HepG2 (cell line): Measurements from ENCODE around the gene TMEM229B. TPM values are rescaled to one million over a fixed set of nuclear protein-coding genes. Genes with fewer than 3 reads are reported as not detected.

Experiments
- ATAC-seq: fragments of 200-7000 bp; cut with Tn5 transposase; 3 replicates; pipeline ENCODE4 v1.9.1; 2020; ENCODE audit warnings: mild to moderate bottlenecking, moderate library complexity
- BruUV-seq: library from RNA; stranded (reverse); fragments of 400-500 nt; replicated peaks from 2 replicates; lab custom pipeline; 2021; lab: Mats Ljungman, UMichigan
- CTCF ChIA-PET: fragments of 300-600 bp; formaldehyde crosslinking; extraction: SDS; loops from one replicate; lab custom pipeline; 2021; ENCODE audit warnings: low total read pairs, inconsistent platforms, low intra/inter-chr PET ratio; lab: Yijun Ruan, JAX
- POLR2A ChIA-PET: fragments of 350-600 bp; sonication (Branson Sonifier 250); formaldehyde crosslinking; loops from one replicate; lab custom pipeline; 2020; ENCODE audit warnings: antibody characterized with exemption, inconsistent platforms; lab: Yijun Ruan, JAX
- DNase-seq: peaks from one replicate; pipeline ENCODE4 v3.0.0-alpha.2; 2015; ENCODE audit warnings: low spot score
- FAIRE-seq: peaks from 3 replicates; lab custom pipeline; 2011; peaks lifted over from hg19 to GRCh38; lab: Jason Lieb, UNC
- H2AFZ ChIP-seq: one replicate; pipeline ENCODE4 v1.6.1; 2011; ENCODE audit warnings: low read length, inconsistent platforms
- H3K27ac ChIP-seq: fragments of 300-600 bp; 3 replicates; pipeline ENCODE4 v1.8.0; 2011; ENCODE audit warnings: mixed run types, mild to moderate bottlenecking, mixed read lengths, low read length, inconsistent platforms; ENCODE audit not compliant: insufficient read depth; ENCODE audit errors: extremely low read length
- H3K27me3 ChIP-seq, 2 experiments: fragments of 200-600 bp in 1 of 2; 2 replicates in 1 of 2; 3 replicates in 1 of 2; pipeline versions ENCODE4 v1.6.0 to v1.8.0; 2011; ENCODE audit warnings: low read length in 2 of 2, mild to moderate bottlenecking in 2 of 2, moderate library complexity in 2 of 2, inconsistent platforms in 1 of 2; ENCODE audit not compliant: insufficient read depth in 2 of 2, control insufficient read depth in 1 of 2
- H3K36me3 ChIP-seq, 2 experiments: fragments of 200-600 bp in 1 of 2; replicated peaks in 1 of 2; 2 replicates in 1 of 2; 3 replicates in 1 of 2; pipeline versions ENCODE4 v1.5.1 to v1.8.0; 2011; ENCODE audit warnings: low read length in 2 of 2, inconsistent platforms in 1 of 2; ENCODE audit not compliant: insufficient read depth in 2 of 2, control insufficient read depth in 1 of 2
- H3K4me1 ChIP-seq: 2 replicates; pipeline ENCODE4 v1.5.1; 2012; ENCODE audit warnings: low read length, inconsistent platforms; ENCODE audit not compliant: insufficient read depth
- H3K4me2 ChIP-seq: 2 replicates; pipeline ENCODE4 v1.6.0; 2011; ENCODE audit warnings: low read depth, low read length, inconsistent platforms
- H3K4me3 ChIP-seq, 3 experiments: fragments of 200-600 bp in 1 of 3; sonication (generic), shearing (Covaris generic) in 1 of 3; replicated peaks in 1 of 3; 2 replicates each; pipeline ENCODE4 v1.5.1; 2011 to 2016; ENCODE audit warnings: low read length in 3 of 3, inconsistent platforms in 2 of 3, low read depth in 2 of 3, mild to moderate bottlenecking in 2 of 3, control low read depth in 1 of 3, mixed read lengths in 1 of 3; ENCODE audit not compliant: insufficient read depth in 1 of 3
- H3K79me2 ChIP-seq: one replicate; pipeline ENCODE4 v1.6.1; 2011; ENCODE audit warnings: low read length, inconsistent platforms; ENCODE audit not compliant: insufficient read depth
- H3K9ac ChIP-seq: 2 replicates; pipeline ENCODE4 v1.6.0; 2011; ENCODE audit warnings: mild to moderate bottlenecking, low read depth, low read length, inconsistent platforms; ENCODE audit not compliant: insufficient read depth
- H3K9me3 ChIP-seq: 2 replicates; pipeline ENCODE4 v1.5.1; 2012; ENCODE audit warnings: mild to moderate bottlenecking, low read length
- H4K20me1 ChIP-seq: 2 replicates; pipeline ENCODE4 v1.6.0; 2011; ENCODE audit warnings: inconsistent platforms, mild to moderate bottlenecking, low read length, moderate library complexity; ENCODE audit not compliant: insufficient read depth
- ISX ChIP-seq: sonication (generic); formaldehyde crosslinking; conservative IDR thresholded peaks from 2 replicates; pipeline ENCODE4 v1.5.0; 2020; ENCODE audit warnings: missing genetic modification reagents
- JARID2 ChIP-seq: sonication (generic); formaldehyde crosslinking; IDR thresholded peaks from 2 replicates; pipeline ENCODE4 v1.8.1; 2023; ENCODE audit warnings: missing genetic modification reagents, inconsistent platforms; ENCODE audit not compliant: insufficient replicate concordance
- KAT8 ChIP-seq: IDR thresholded peaks from 2 replicates; pipeline ENCODE4 v1.6.1; 2016; ENCODE audit warnings: missing genetic modification reagents, missing compliant biosample characterization
- MAX ChIP-seq: IDR thresholded peaks from 2 replicates; pipeline ENCODE4 v1.6.1; 2012; ENCODE audit warnings: inconsistent platforms
- MTF2 ChIP-seq: sonication (generic); formaldehyde crosslinking; IDR thresholded peaks from 2 replicates; pipeline ENCODE4 v1.5.0; 2020; ENCODE audit warnings: missing genetic modification reagents, borderline replicate concordance
- NFE2L2 ChIP-seq: fragments of 150-350 bp; IDR thresholded peaks from 2 replicates; pipeline ENCODE4 v1.6.1; 2014; ENCODE audit warnings: low read length
- PCBP1 ChIP-seq: fragments of 200-400 bp; formaldehyde crosslinking; IDR thresholded peaks from 2 replicates; pipeline ENCODE4 v1.6.1; 2017; ENCODE audit warnings: mild to moderate bottlenecking, low read depth, low read length, borderline replicate concordance
- SCMH1 ChIP-seq: sonication (generic); formaldehyde crosslinking; IDR thresholded peaks from 2 replicates; pipeline ENCODE4 v1.9.0; 2021; ENCODE audit warnings: missing genetic modification reagents, mild to moderate bottlenecking, borderline replicate concordance
- U2AF1 ChIP-seq: fragments of 200-400 bp; formaldehyde crosslinking; optimal IDR thresholded peaks from 2 replicates; pipeline ENCODE3; 2017; ENCODE audit warnings: mild to moderate bottlenecking, low read depth, low read length
- ZNF276 ChIP-seq: sonication (generic); formaldehyde crosslinking; IDR thresholded peaks from 2 replicates; pipeline ENCODE4 v1.4.0; 2020; ENCODE audit warnings: mild to moderate bottlenecking, low read depth, missing genetic modification reagents
- ZNF329 ChIP-seq: sonication (generic); formaldehyde crosslinking; IDR thresholded peaks from 2 replicates; pipeline ENCODE4 v1.9.0; 2021; ENCODE audit warnings: low read depth, mild to moderate bottlenecking, missing genetic modification reagents
- ZNF691 ChIP-seq: sonication (generic); formaldehyde crosslinking; IDR thresholded peaks from 2 replicates; pipeline ENCODE4 v1.4.0; 2020; ENCODE audit warnings: missing genetic modification reagents, low read depth, mild to moderate bottlenecking, borderline replicate concordance
- ZSCAN20 ChIP-seq: sonication (generic); formaldehyde crosslinking; IDR thresholded peaks from 2 replicates; pipeline ENCODE4 v1.4.0; 2020; ENCODE audit warnings: missing genetic modification reagents, mild to moderate bottlenecking, borderline replicate concordance
- WGBS: methylation state at CpG from one replicate; pipeline ENCODE4 v1.1.6; 2017; ENCODE audit warnings: low lambda C conversion rate; 5-methylcytosine and 5-hydroxymethylcytosine counted together
- in situ Hi-C: cut with HindIII; loops from 2 replicates; pipeline ENCODE4 v1.10.0; 2017; ENCODE audit warnings: low pct_unique_long_range_greater_than_20kb; ENCODE audit not compliant: extremely low pct_ligation_motif_present
- intact Hi-C: fragments of 100-400 bp; cut with micrococcal nuclease; formaldehyde crosslinking; loops from one replicate; pipeline ENCODE4 v1.10.0; 2022; ENCODE audit not compliant: unreplicated experiment
- polyA plus RNA-seq, 8 experiments: library from polyadenylated mRNA; depleted of rRNA in 3 of 8; stranded (reverse) in 7 of 8; unstranded in 1 of 8; fragments of >200 nt; fragmentation: Illumina TruSeq in 4 of 8; extraction: Trizol in 4 of 8; gene quantifications; 2 replicates each; pipeline versions ENCODE4 v1.2.1 to v1.2.3, GENCODE V29; 2011 to 2016; ENCODE audit warnings: low read depth in 4 of 8, missing spikeins in 1 of 8, mixed read lengths in 1 of 8; ENCODE audit not compliant: insufficient read depth in 1 of 8
- total RNA-seq, 5 experiments: library from RNA; depleted of rRNA; stranded (reverse); fragments of >200 nt; fragmentation: Illumina TruSeq; extraction: Trizol; gene quantifications; 2 replicates each; pipeline ENCODE4 v1.2.3, GENCODE V29; 2016; ENCODE audit warnings: low read depth in 1 of 5
- TF ChIP-seq, protein P1 (sequence below): sonication (generic); formaldehyde crosslinking; IDR thresholded peaks from 2 replicates; pipeline ENCODE4 v1.4.0; 2020; ENCODE audit warnings: mild to moderate bottlenecking, low read depth, missing genetic modification reagents
- TF ChIP-seq, protein P2 (sequence below): sonication (generic); formaldehyde crosslinking; IDR thresholded peaks from 2 replicates; pipeline ENCODE4 v1.4.0; 2020; ENCODE audit warnings: mild to moderate bottlenecking, missing genetic modification reagents
- TF ChIP-seq, protein P3 (sequence below): sonication (generic); formaldehyde crosslinking; IDR thresholded peaks from 2 replicates; pipeline ENCODE4 v1.5.0; 2020; ENCODE audit warnings: mild to moderate bottlenecking, missing genetic modification reagents, moderate library complexity

The TMEM229B gene
- total and polyA plus RNA-seq, 2 of the 13 experiments (the other 11 are each of a cell fraction or from before 2014, with no cell fraction given) = 0.69 to 1.1 TPM

- Histone ChIP-seq H3K79me2 (no peaks in the 10 kb centered on the region), H3K9ac (no peak overlapping the region), H3K27me3 (peaks cover 2 to 6% of the 10 kb centered on the region in 2 experiments; a peak in 3 of 5 replicates), H3K9me3 (no peaks in the 10 kb centered on the region), H3K4me3 (no peak overlapping the region), H3K4me1 (peaks cover 46% of the 10 kb centered on the region), H3K27ac (no peak overlapping the region), H4K20me1 (no peaks in the 10 kb centered on the region), H2AFZ (no peak overlapping the region), H3K4me2 (no peak overlapping the region), H3K36me3 (no peaks in the 10 kb centered on the region)
- intact Hi-C loops = no loop called here
- in situ Hi-C loops = no loop called here
- FAIRE-seq (no peak), ATAC-seq (no peak), DNase-seq (no peak)
- POLR2A ChIA-PET = no interaction called here
- WGBS = under 1% methylated on average over 3 of the region's 8 CpGs
- no peak for TF ChIP-seq PCBP1
- TF ChIP-seq MAX = no peak
- no peak for TF ChIP-seq MTF2
- TF ChIP-seq, protein P1, sequence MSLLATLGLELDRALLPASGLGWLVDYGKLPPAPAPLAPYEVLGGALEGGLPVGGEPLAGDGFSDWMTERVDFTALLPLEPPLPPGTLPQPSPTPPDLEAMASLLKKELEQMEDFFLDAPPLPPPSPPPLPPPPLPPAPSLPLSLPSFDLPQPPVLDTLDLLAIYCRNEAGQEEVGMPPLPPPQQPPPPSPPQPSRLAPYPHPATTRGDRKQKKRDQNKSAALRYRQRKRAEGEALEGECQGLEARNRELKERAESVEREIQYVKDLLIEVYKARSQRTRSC (CRISPR knock-in tag) = no peak
- TF ChIP-seq JARID2 (CRISPR knock-in tag) = no peak
- no peak for TF ChIP-seq NFE2L2
- TF ChIP-seq ISX (CRISPR knock-in tag) = no peak
- TF ChIP-seq U2AF1 = no peak
- TF ChIP-seq ZNF691 = no peak
- TF ChIP-seq KAT8 (CRISPR knock-in tag) = no peak
- no peak for TF ChIP-seq SCMH1 (CRISPR knock-in tag)
- TF ChIP-seq ZNF276 (CRISPR knock-in tag) = no peak
- TF ChIP-seq ZSCAN20 (CRISPR knock-in tag) = no peak
- TF ChIP-seq, protein P2, sequence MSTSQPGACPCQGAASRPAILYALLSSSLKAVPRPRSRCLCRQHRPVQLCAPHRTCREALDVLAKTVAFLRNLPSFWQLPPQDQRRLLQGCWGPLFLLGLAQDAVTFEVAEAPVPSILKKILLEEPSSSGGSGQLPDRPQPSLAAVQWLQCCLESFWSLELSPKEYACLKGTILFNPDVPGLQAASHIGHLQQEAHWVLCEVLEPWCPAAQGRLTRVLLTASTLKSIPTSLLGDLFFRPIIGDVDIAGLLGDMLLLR (CRISPR knock-in tag) = no peak
- TF ChIP-seq, protein P3, sequence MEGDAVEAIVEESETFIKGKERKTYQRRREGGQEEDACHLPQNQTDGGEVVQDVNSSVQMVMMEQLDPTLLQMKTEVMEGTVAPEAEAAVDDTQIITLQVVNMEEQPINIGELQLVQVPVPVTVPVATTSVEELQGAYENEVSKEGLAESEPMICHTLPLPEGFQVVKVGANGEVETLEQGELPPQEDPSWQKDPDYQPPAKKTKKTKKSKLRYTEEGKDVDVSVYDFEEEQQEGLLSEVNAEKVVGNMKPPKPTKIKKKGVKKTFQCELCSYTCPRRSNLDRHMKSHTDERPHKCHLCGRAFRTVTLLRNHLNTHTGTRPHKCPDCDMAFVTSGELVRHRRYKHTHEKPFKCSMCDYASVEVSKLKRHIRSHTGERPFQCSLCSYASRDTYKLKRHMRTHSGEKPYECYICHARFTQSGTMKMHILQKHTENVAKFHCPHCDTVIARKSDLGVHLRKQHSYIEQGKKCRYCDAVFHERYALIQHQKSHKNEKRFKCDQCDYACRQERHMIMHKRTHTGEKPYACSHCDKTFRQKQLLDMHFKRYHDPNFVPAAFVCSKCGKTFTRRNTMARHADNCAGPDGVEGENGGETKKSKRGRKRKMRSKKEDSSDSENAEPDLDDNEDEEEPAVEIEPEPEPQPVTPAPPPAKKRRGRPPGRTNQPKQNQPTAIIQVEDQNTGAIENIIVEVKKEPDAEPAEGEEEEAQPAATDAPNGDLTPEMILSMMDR (CRISPR knock-in tag) = no peak
- TF ChIP-seq ZNF329 = no peak
- CTCF ChIA-PET = no interaction called here
- BruUV-seq = no TSS peak
These were observed 46.8 kb downstream of the TMEM229B start for GRCh38 chr14:67441672-67442071.
